NCI-H2029 (cell line): Measurements from ENCODE around the gene KCNJ5.
A peak's percentile ranks its signal among the peaks of the same experiment; 100 is the strongest.

Experiments
- DNase-seq: peaks from one replicate; lab custom pipeline; 2025; lab: John Stamatoyannopoulos, UW

The KCNJ5 gene

DNA sequence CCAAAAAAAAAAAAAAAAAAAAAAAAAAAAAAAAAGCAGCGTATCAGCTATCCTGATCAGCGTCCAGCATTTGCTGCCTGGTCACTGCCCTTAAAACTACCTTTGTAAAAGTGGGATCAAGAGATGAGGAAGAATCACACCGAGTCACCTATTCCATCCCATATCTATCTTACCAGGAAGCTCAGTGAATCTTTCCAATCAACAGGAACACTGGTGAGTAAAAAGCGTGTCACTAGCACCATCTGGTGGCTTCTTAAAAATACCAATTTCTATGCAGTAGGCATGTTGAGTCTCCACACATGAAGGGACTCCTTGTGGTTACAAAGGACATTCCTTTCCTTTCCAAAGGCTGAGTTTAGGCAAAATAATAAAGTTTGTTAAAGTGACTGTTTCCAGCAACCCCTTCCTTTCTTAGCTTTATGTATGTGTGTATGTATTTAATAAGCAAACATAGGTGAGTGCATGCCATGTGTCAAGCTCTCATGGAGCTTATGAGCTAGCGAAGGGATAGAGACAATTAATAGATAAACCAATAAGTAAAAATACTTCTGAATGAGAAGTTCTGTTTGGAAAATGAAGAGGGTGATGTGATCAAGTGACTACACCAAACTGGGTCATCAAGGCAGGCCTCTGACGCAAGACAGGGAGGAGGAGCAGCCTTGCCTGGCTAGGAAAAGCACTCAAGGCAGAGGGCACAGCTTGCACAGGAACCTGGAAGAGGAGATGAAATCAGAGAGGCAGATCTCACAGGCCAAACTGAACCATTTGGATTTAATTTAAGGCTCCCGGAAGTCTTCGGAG, 65.4 kb downstream of the KCNJ5 start:
- peak; percentile 74 for DNase-seq

DNA sequence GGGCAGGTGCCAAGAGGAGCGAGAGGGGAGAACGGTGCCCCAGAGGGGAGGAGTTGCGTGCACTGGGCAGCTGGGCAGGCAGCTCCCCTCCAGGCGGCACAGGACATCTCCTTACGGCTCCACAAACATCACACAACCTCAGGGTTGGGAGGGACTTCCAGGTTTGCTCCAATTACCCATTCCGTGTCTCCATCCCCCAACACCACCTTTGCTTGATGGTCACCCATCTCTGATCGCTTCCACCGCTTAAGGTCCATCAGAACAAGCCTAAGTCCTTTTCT, 66.0 kb downstream of the KCNJ5 start:
- DNase-seq, result no peak

DNA sequence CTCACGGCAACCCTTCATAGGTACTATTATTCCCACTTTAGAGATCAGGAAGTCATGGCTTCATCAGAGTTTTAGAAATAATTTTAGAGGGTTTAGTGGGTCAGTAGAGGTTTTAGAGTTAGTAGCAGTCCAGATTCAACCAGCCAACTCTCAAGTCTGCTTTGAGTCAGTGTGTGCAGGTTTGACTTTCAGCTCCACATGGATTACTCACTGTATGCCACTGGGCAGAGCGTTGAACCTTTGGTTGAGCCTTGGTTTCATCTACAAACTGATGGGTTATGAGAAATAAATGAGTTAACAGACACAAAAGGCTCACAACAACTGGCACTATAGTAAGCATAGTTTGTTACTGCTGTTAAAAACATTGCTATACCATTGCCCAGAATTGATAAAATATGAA, 70.5 kb downstream of the KCNJ5 start:
- DNase-seq, result no peak

GRCh38 chr11:128962896-128963295, 71.7 kb downstream of the KCNJ5 start:
- no peak for DNase-seq

- no peak for DNase-seq
These were observed 72.7 kb downstream of the KCNJ5 start for GRCh38 chr11:128963744-128964325.

DNA sequence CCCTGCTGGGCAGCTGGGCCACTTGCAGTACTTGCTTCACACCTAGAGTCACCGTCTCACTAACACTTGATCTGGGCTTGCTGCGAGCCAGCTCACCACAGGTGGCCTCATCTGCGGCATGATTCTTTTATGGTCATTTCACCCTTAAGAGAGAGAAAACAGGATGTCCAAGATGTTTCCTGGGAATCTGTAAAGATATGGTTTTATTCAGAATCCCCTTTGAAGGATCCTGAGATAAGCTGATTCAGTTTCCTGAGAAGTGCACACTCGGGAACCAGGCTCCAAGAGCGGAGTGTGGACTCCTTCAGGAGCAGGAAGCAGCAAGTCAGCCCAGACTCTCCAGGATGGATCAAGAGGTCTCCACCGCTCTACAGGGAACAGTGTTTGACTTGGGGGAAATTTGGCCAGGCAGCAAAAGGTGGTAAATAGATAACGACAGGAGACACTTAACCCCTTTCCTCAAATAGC, 73.3 kb downstream of the KCNJ5 start:
- DNase-seq, result peak; percentile 22

GRCh38 chr11:128965485-128965884, 74.3 kb downstream of the KCNJ5 start:
- DNase-seq, result no peak

DNA sequence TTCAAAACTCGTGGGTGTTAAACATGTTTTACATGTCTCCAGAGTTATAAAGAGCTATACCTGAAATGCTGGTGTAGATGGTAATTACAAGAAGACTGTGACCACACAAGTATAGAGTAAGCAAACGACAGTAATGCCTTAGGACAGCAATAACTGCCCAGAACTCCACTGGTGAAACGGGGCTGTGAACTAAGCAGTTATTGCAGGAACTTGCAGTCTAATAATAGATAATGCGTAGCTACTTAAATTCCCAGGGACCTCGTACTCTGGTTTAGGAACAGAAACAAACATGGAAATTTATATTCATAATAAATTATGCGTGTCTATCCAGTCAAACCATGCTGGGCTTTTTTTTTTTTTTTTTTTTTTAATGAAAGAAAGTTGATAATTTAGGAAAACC, 76.4 kb downstream of the KCNJ5 start:
- DNase-seq, result no peak

GRCh38 chr11:128968916-128969315, 77.8 kb downstream of the KCNJ5 start:
- no peak for DNase-seq
